ENCODE results near the gene LAMB3.

Gene LAMB3

DNA sequence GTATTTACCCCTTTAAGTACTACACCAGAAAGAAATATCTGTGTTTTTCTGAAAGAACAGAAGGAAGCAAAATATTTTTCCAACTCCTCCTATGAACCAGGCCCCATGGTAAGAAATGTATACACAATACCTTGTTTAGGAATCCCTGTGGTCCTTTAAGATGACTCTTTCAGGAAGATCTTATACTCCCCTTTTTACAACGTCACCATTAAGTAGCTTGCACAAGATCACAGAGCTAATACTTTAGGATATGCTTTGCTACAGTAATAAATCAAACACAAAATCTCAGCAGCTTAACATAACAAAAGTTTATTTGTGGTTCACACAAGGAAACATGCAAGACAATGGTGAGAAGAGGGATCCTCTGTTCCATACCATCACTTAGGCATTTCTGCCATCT, 8.8 kb upstream of the LAMB3 start:
- no peak overlapping the region for H3K27ac ChIP-seq
- no peak for TF ChIP-seq CTCF (IDR thresholded peaks at IDR 0.05)
- TF ChIP-seq ZFX (IDR thresholded peaks at IDR 0.05; ENCODE audit: borderline replicate concordance): no peak

- no peak overlapping the region for H3K27ac ChIP-seq
- TF ChIP-seq CTCF (IDR thresholded peaks at IDR 0.05): no peak
- no peak for TF ChIP-seq ZFX (IDR thresholded peaks at IDR 0.05; ENCODE audit: borderline replicate concordance)
Measured at GRCh38 chr1:209659909-209660308, 7.7 kb upstream of the LAMB3 start.

DNA sequence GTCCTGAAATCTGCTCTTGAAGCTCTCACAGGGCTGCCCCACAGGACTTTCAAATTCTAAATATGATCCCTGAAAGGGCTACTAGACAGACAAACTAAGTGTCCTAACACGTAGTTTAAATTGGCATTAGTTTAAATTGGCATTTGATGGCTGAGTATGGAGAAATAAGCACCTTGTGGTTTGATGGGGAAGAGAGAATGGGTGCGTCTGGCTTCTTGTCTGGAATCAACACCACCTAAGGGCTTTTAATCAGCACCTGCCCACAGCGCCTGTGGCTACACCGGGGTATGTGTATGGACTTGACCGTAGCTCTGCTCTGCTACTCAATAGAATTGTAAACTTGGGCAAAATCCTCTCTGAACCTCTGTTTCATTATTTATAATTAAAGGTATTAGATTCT, 5.7 kb upstream of the LAMB3 start:
- no peak for TF ChIP-seq ZFX (IDR thresholded peaks at IDR 0.05; ENCODE audit: borderline replicate concordance)
- TF ChIP-seq CTCF (IDR thresholded peaks at IDR 0.05): no peak
- no peak overlapping the region for H3K27ac ChIP-seq

DNA sequence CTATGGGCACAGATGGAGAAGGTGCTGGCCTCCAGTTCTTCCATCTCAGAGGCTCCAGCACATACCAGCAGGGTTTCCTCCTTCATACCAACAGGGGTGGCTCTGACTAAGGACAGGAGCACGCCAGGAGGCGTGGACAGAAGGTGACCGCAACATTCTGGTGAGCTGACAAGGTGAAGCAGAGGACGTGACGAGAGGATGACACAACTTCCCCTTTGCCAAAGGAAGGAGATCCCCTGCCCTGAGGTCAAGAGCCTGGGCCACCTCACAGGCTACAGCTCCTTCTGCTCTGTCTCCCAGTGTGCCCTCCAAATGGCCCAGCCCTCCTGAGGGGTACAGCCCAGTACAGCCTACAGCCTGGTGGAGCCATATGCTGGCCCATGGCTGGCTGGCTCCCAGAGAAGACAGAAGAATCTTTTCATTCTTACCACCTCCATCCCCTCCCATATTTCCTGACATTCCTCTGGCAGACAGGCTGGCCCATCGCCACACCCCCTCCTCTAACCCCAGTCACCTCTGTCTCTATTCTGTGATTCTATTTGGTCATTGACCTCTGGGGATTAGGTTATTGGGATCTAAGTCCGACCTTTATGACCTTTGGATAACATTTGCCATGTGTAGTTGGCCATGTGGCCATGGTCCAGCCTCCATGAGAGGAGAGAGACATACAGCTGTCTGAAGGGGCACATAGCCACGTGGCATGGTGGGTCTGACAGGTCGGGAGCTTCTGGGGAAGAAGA, 5.1 kb upstream of the LAMB3 start:
- H3K27ac ChIP-seq: no peak overlapping the region
- TF ChIP-seq CTCF (IDR thresholded peaks at IDR 0.05) (no peak), ZFX (IDR thresholded peaks at IDR 0.05; ENCODE audit: borderline replicate concordance) (no peak)

DNA sequence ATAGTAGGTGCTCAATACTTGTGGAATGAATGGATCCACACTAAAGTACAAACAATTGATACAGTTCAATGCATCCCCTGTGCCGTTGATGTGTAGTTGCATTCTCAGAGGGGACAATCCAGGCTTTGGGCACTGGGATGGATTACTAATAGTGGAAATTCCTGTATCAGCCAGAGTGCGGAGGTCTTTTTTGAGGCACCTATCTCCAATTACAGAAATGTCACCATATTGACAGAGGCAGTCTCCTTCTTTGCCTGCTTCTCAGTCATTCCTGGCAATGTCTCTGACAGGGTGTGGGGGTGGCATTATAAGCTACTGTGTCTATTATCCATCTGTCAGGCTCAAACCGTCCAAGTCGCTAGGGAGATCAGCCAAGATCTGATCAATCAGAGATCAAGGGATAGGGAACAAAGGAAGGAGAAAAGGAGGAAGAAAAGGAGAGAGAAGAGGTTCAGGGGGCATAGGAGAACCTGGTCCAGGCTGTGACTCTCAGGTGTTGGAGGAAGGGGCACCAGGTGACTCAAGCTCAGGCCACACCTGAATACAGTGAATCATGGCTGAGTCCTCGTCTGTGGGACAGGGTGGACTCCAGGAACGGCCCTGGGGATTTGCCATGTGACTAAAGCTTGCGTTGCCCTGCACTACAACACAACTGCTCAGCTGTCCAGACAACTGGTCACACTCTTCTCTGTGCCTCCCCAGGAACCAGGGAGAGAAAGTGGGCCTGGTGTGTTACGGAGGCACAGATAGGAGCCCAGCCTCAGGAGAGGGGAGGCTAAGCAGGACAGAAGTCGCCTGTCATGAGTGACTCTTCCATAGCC, 3.4 kb upstream of the LAMB3 start:
- no peak for TF ChIP-seq CTCF (IDR thresholded peaks at IDR 0.05)
- no peak for TF ChIP-seq ZFX (IDR thresholded peaks at IDR 0.05; ENCODE audit: borderline replicate concordance)
- no peak overlapping the region for H3K27ac ChIP-seq

- TF ChIP-seq ZFX (IDR thresholded peaks at IDR 0.05; ENCODE audit: borderline replicate concordance) (no peak), CTCF (IDR thresholded peaks at IDR 0.05) (no peak)
- H3K27ac ChIP-seq: peak overlapping the region; percentile 85
Measured at GRCh38 chr1:209653915-209654351, 1.7 kb upstream of the LAMB3 start.

- TF ChIP-seq ZFX (IDR thresholded peaks at IDR 0.05; ENCODE audit: borderline replicate concordance) (no peak), CTCF (IDR thresholded peaks at IDR 0.05) (no peak)
- peak overlapping the region; percentile 85 for H3K27ac ChIP-seq
Measured at GRCh38 chr1:209652873-209653401, 712 bp upstream of the LAMB3 start.

Data from 22Rv1 (cell line).